DMS53 treated with DMSO at 0.1 percent for 48 hours (cell line): ENCODE results near the gene MIB1.
"Not testable (repeated sequence)": the region's sequence is repeated elsewhere in the genome, so short reads cannot be mapped to it uniquely, and the experiment has no call there.

Experiments used
- DNase-seq: peaks from one replicate; lab custom pipeline; 2025; ENCODE audit not compliant: unreplicated experiment; lab: John Stamatoyannopoulos, UW

MIB1 gene

DNA sequence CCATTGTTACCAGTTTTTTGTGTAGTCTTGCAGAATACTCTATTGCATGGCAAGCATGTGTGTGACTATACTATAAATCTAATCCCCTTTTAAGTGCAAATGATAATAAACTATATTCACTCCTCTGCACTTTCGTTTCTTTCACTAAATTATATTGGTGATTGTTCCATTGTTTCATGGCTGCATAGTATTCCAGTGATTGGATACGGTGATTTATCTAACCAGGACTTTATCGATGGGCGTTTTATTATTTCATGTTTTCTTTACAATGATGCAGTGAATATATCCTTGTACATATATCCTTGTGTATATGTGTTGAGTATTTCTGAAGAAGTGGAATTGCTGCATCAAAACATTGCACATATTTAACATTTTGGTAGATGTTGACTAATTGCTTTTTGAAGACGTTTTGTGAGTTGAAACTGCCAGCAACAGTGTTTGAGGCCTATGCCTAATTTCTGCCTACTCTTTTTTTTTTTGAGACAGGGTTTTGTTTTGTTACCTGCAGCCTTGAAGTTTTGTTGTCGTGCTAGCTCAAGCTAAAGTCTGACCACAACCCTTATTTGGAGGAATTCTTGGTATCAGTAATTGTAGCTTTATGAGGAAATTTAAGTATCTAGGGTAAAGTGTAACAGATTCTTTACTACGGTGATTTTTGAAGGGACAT, 2.7 kb downstream of the MIB1 start:
- DNase-seq = no peak

DNA sequence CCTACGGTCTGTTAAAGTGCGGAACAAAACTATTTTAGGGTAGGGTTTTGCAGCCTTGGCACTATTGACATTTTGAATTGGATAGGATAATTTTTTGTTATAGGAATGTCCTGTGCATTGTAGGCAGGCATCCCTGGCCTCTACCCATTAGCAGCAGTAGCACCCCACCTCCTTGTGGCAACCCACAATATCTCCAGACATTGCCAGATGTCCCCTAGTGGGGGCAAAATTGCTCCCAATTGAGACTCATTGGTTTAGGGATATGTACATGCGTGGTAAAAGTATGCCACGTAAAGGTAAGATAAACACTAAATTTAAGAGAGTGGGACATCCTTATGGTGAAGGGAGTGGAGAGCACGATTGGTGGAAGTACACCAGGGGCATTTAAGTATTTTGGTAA, 4.6 kb downstream of the MIB1 start:
- no peak for DNase-seq

GRCh38 chr18:21747268-21747667, 6.7 kb downstream of the MIB1 start:
- no peak for DNase-seq

DNA sequence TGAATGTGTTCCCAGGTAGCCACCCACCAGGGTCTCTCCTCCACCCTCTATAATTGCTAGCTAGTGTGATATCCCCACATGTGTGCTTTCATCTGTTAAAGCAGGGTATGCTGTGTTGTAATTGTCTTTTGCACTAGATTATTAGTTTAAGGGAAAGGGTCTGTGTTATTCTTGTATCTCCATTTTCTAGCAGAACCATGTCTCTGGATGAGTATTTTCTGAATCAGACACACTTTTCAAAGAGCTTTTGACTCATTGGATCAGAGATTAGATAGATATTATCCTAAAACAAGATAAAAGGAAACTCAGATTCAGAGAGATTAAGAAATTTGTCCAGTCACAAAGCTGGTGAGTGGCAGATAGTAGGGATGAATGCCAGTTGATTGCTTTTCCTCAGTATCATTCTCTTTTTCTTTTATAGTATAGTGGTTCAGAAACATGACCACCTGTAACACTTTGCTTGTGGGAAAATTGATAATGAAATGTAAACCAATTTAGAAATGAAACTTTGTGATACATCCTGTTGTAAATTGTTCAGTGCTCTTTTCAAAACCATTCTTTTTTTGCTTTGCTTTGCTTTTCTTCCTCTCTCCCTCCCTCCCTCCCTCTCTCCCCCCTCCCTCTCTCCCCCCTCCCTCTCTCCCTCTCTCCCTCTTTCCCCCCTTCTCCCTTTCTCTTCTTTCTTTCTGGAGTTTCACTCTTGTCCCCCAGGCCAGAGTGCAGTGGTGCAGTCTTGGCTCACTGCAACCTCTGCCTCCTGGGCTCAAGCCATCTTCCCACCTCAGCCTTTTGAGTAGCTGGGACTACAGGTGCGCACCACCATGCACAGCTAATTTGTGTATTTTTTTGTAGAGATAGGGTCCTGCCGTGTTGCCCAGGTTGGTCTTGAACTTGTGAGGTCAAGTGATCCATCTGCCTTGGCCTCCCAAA, 7.4 kb downstream of the MIB1 start:
- no peak for DNase-seq

- no peak for DNase-seq
Measured at GRCh38 chr18:21757833-21758232, 17.2 kb downstream of the MIB1 start.

DNA sequence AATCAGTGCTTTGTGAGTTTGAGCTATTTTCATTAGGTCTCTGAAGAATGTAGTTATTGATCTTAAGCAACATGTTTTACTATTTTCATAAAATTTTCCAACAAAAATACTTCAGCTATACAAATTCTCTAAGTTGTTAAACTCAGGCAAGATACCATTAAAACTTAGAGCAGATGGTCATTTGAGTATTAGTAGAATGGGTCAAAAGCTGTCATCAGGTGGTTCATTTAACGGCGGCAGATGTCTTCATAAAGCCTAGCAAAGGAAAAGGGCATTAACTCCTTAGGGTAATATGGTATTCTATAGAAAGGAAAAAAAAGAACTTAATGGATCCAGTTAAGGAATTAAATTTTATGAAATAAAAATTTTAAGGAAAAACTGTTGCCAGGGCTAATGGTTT, 19.2 kb downstream of the MIB1 start:
- no peak for DNase-seq

- no peak for DNase-seq
Measured at GRCh38 chr18:21760321-21760720, 19.7 kb downstream of the MIB1 start.

- DNase-seq = no peak
Measured at GRCh38 chr18:21761471-21762115, 21.0 kb downstream of the MIB1 start.

DNA sequence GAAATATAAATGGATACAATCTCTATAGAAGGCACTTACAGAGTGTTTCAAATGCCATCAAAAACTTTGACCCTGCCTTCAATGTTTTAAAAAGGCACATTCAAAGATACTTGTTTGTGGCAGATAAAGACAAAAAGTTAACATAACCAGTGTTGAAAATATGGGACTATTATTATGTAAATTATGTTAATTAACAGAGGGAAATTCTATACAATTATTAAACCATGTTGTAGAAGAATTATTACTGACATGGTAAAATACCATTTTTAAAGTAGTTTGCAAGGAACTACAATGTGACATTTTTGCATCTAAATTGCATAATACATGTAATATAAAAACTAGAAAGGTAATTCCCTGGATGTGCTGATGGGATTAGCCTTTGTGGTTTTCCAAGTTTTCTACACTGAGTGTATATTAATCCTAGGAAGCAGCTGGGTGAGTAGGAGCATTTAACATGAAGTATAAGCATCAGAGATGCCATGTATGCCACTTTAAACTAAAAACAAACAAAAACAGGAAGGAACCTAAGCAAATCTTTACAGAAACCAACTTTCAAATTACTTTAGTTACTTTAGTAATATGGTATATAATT, 21.7 kb downstream of the MIB1 start:
- DNase-seq = no peak

DNA sequence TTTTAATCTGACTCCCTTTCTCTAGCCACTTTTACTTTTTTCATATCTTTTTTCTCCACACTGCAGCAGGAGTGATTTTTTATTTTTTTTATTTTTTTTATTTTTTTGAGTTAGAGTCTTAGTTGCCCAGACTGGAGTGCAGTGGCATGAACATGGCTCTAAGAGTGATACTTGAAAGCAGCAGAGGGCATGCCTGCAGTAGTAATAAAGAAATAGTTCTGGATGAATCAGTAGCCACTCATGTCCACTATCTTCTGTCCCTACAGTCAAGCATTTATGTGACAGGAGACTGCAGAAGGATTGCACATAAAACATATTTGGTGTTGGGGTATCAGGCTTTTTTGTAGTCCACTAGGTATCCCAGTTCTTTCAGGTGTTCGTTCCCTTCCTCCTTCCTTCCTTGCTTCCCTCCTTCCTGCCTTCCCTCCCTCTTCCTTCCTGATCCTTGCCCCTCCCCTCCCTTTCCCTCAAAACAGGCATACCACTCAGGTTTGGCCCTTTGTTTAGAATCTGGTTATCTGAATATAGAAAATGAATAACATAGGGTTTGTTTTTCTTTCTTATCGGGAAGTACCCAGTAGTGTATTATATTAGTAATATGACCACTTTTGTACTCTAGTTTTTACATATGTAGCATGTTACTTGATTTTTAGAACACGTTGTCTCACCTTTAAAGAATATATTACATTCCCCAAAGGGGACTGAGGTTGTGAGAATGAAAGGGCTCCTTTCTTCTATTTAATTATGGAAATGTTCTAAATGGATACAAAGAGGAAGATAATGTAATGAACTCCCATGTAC, 23.5 kb downstream of the MIB1 start:
- DNase-seq = no peak

DNA sequence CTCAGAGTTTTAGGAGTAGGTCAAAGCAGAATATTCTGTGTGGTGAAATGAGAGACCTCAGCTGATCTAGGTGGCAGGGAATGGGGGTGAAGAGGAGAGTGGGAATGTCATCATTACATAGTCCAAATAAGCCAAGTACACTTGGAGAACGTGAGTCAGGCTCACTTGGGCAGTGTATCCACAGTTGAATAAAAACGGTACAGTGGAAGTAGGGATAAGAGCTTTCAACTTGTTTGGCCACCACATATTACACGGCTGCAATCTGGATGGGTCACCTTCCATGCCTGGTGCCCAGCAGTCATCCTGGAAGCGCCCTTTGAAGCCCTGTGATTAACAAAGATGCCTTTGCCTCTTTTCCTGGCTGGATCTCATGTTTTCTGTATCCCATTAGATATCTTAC, 28.6 kb downstream of the MIB1 start:
- DNase-seq = no peak

GRCh38 chr18:21774722-21775121, 34.1 kb downstream of the MIB1 start:
- DNase-seq = no peak

- no peak for DNase-seq
Measured at GRCh38 chr18:21777814-21778213, 37.2 kb downstream of the MIB1 start.

DNA sequence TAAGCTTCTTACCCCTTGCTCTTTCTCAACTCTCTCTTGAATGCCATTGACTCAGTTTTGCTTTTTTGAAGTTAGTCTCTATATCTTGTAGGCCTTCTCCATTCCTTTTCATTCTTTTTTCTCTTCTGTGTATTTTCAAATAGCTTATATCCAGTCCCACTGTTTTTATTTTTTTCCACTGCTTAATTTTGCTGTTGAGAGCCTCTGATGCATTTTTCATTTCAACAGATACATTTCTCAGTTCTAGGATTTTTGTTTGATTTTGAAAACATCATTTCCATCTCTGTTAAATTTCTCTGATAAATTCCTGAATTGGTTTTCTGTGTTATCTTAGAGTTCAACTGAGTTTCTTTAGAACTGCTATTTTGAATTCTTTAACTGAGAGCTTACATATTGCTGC, 45.9 kb downstream of the MIB1 start:
- DNase-seq = no peak

- DNase-seq = not testable (repeated sequence)
Measured at GRCh38 chr18:21796089-21796488, 55.5 kb downstream of the MIB1 start.

DNA sequence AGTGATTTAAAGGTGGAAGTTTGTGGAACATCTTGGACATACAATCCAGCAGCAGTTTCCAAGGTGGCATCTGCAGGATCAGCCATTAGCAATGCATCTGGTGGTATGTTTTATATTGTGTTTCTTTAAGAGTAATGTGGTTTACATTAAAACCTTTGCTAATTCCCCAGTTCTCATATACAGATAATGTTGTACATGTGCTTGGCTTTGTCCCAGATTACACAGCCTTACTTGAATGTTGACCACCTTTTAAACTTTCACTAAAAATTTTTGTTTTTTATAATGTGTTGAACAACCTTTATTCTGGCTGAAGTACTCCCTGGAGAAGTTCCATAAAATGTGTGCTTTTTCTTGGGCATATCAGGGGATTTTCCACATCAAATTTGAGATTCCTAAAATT, 57.5 kb downstream of the MIB1 start:
- DNase-seq = no peak

GRCh38 chr18:21799721-21800120, 59.1 kb downstream of the MIB1 start:
- DNase-seq = no peak

DNA sequence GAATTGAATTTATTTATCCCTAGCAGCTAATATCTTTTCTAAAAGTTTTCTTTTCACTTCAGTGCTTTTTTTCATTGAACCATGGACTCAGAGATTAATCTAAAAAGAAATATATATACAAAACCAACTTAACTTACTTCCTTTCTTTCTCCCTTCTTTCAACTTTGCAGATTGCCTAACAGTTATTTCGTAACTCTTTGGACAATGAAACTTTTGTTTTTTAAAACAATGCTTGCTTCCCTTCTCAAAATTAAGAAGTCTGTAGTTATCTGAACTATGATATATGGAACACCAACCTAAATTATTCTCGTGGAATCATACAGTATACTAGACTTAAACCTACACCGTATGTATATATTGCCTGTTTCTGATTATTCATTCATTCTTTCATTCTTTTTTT, 62.9 kb downstream of the MIB1 start:
- DNase-seq = no peak

- no peak for DNase-seq
Measured at GRCh38 chr18:21805771-21806366, 65.3 kb downstream of the MIB1 start.

DNA sequence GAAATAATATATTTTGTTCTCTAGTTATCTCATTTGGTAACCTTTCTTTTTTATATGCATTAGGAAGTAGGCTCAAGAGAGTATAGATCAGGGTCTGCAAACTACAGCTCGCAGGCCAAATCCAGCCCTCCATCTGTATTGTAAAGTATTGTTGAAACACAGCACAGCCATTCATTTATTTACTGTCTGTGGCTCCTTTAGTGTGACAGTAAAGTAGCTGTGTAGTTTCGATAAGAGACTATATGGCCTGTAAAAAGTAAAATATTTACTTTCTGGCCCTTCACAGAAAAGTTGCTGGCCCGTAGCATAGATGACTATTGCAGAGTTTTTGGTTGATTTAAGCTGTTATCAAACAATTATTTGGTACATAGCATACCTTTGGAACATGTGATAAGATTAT, 67.6 kb downstream of the MIB1 start:
- DNase-seq = no peak
